ENCODE data around the gene CNTNAP2. TPM values are rescaled to one million over a fixed set of nuclear protein-coding genes. Genes with fewer than 3 reads are reported as not detected.

CNTNAP2 gene
- total RNA-seq, 4 donors from 2014 or later: 0.42 TPM; not detected in 3

- DNase-seq (ENCODE audit: low spot score in 2 of 2): no peak
- TF ChIP-seq CTCF (IDR thresholded peaks at IDR 0.05) (no peak), POLR2A (IDR thresholded peaks at IDR 0.05) (no peak), EP300 (IDR thresholded peaks at IDR 0.05) (no peak)
Observed at GRCh38 chr7:147700702-147701101, 1584.1 kb downstream of the CNTNAP2 start.

GRCh38 chr7:147707926-147708325 is 1591.3 kb downstream of the CNTNAP2 start:
- Histone ChIP-seq H3K27me3 (no peaks in the 10 kb centered on the region), H3K4me1 (no peaks in the 10 kb centered on the region), H3K27ac (no peak overlapping the region), H3K36me3 (no peaks in the 10 kb centered on the region), H3K4me3 (no peak overlapping the region), H3K9me3 (peaks cover 0 to 21% (median 0%) of the 10 kb centered on the region in 4 donors)
- TF ChIP-seq CTCF (IDR thresholded peaks at IDR 0.05) (no peak), EP300 (IDR thresholded peaks at IDR 0.05) (no peak), POLR2A (IDR thresholded peaks at IDR 0.05) (no peak)
- no peak for DNase-seq (ENCODE audit: low spot score in 2 of 2)

More at GRCh38 chr7:147700702-147701101, 1584.1 kb downstream of the CNTNAP2 start:
- no peaks in the 10 kb centered on the region for H3K9me3 ChIP-seq
- no peaks in the 10 kb centered on the region for H3K4me1 ChIP-seq
- no peaks in the 10 kb centered on the region for H3K27me3 ChIP-seq
- no peak overlapping the region for H3K27ac ChIP-seq
- WGBS, 2 donors: 56 to 59% methylated on average over 5 of the region's 5 CpGs
- H3K36me3 ChIP-seq: no peaks in the 10 kb centered on the region
- H3K4me3 ChIP-seq: no peak overlapping the region

GRCh38 chr7:147708871-147709270 is 1592.3 kb downstream of the CNTNAP2 start:
- Histone ChIP-seq H3K4me1 (no peaks in the 10 kb centered on the region), H3K36me3 (no peaks in the 10 kb centered on the region), H3K27me3 (no peaks in the 10 kb centered on the region), H3K9me3 (peaks cover 0 to 21% (median 0%) of the 10 kb centered on the region in 4 donors), H3K4me3 (no peak overlapping the region), H3K27ac (no peak overlapping the region)
- no peak for TF ChIP-seq EP300 (IDR thresholded peaks at IDR 0.05)
- no peak for TF ChIP-seq POLR2A (IDR thresholded peaks at IDR 0.05)
- TF ChIP-seq CTCF (IDR thresholded peaks at IDR 0.05): no peak
- no peak for DNase-seq (ENCODE audit: low spot score in 2 of 2)
- WGBS, 2 donors: 77 to 81% methylated on average over 6 of the region's 6 CpGs

- DNase-seq (ENCODE audit: low spot score in 2 of 2): no peak
- no peak for TF ChIP-seq EP300 (IDR thresholded peaks at IDR 0.05)
- no peak for TF ChIP-seq POLR2A (IDR thresholded peaks at IDR 0.05)
- TF ChIP-seq CTCF (IDR thresholded peaks at IDR 0.05): no peak
- Histone ChIP-seq H3K36me3 (no peaks in the 10 kb centered on the region), H3K4me1 (no peaks in the 10 kb centered on the region), H3K27me3 (no peaks in the 10 kb centered on the region), H3K9me3 (peaks cover 0 to 16% (median 0%) of the 10 kb centered on the region in 4 donors), H3K27ac (no peak overlapping the region), H3K4me3 (no peak overlapping the region)
- WGBS, 2 donors: 10 to 19% methylated on average over 2 of the region's 2 CpGs
Observed at GRCh38 chr7:147711447-147711846, 1594.8 kb downstream of the CNTNAP2 start.

- Histone ChIP-seq H3K27ac (no peak overlapping the region), H3K4me1 (no peaks in the 10 kb centered on the region), H3K27me3 (no peaks in the 10 kb centered on the region), H3K36me3 (no peaks in the 10 kb centered on the region), H3K9me3 (no peaks in the 10 kb centered on the region), H3K4me3 (no peak overlapping the region)
- WGBS, 2 donors: 67 to 71% methylated on average over 6 of the region's 6 CpGs
- DNase-seq (ENCODE audit: low spot score in 2 of 2): no peak
- TF ChIP-seq POLR2A (IDR thresholded peaks at IDR 0.05): no peak
- TF ChIP-seq EP300 (IDR thresholded peaks at IDR 0.05): no peak
- no peak for TF ChIP-seq CTCF (IDR thresholded peaks at IDR 0.05)
Observed at GRCh38 chr7:147721962-147722830, 1605.6 kb downstream of the CNTNAP2 start.

Data from tibial nerve (tissue), 4 donors.